HEK293 (cell line): Measurements from ENCODE around the gene TTC12.

Experiments used
- OSR2 ChIP-seq: fragments of 450-650 bp; formaldehyde crosslinking; IDR thresholded peaks from 2 replicates; pipeline ENCODE4 v1.5.1; 2016; ENCODE audit warnings: missing biosample characterization, missing genetic modification characterization
- TCF7L2 ChIP-seq: IDR thresholded peaks from 2 replicates; pipeline ENCODE4 v1.6.1; 2011; ENCODE audit warnings: low read depth, mild to moderate bottlenecking, inconsistent platforms, low read length, moderate library complexity, borderline replicate concordance
- YY1 ChIP-seq: fragments of 450-650 bp; formaldehyde crosslinking; IDR thresholded peaks from 2 replicates; pipeline ENCODE4 v1.5.1; 2018; ENCODE audit warnings: missing biosample characterization, missing genetic modification characterization
- ZNF132 ChIP-seq: fragments of 450-650 bp; formaldehyde crosslinking; IDR thresholded peaks from 2 replicates; pipeline ENCODE4 v1.5.1; 2017; ENCODE audit warnings: missing biosample characterization, missing genetic modification characterization, borderline replicate concordance
- ZNF544 ChIP-seq: fragments of 450-650 bp; formaldehyde crosslinking; IDR thresholded peaks from 2 replicates; pipeline ENCODE4 v1.5.0; 2017; ENCODE audit warnings: missing biosample characterization, missing genetic modification characterization
- ZNF561 ChIP-seq: fragments of 450-650 bp; IDR thresholded peaks from 2 replicates; pipeline ENCODE4 v1.5.1; 2018; ENCODE audit warnings: missing biosample characterization, missing genetic modification characterization, borderline replicate concordance
- ZNF623 ChIP-seq: fragments of 450-650 bp; formaldehyde crosslinking; IDR thresholded peaks from 2 replicates; pipeline ENCODE4 v1.5.1; 2016; ENCODE audit warnings: missing biosample characterization, missing genetic modification characterization
- TF ChIP-seq, protein P1 (sequence below): fragments of 450-650 bp; formaldehyde crosslinking; IDR thresholded peaks from 2 replicates; pipeline ENCODE4 v1.5.1; 2016; ENCODE audit warnings: missing biosample characterization, missing genetic modification characterization
- TF ChIP-seq, protein P2 (sequence below): fragments of 450-650 bp; IDR thresholded peaks from 2 replicates; pipeline ENCODE4 v1.5.1; 2018; ENCODE audit warnings: missing biosample characterization, mild to moderate bottlenecking, missing genetic modification characterization
- TF ChIP-seq, protein P3 (sequence below): fragments of 450-650 bp; formaldehyde crosslinking; IDR thresholded peaks from 2 replicates; pipeline ENCODE4 v1.5.1; 2016; ENCODE audit warnings: missing biosample characterization, missing genetic modification characterization
- TF ChIP-seq, protein P4 (sequence below): fragments of 450-650 bp; formaldehyde crosslinking; IDR thresholded peaks from 2 replicates; pipeline ENCODE4 v1.5.1; 2017; ENCODE audit warnings: missing biosample characterization, missing genetic modification characterization

DNA sequence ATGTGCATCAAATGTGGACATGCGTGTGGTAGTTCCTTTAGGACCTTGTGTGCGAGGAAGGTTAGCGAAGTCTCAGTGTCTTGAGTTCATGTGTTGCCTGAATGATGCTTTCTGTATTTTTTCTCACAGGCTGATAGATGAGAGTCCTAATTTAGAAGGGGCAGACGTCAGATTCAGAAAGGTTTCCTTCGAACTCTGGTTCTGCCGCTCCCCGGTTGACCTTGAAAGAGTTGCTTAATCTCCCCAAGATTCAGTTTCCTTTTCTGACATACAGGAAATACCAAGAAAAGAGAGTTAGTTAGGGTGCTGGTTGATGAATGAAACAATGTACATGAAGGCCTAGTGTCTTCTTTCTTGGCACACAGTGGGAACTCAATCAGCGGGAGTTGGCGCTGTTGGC lies 35.9 kb upstream of the TTC12 start:
- no peak for TF ChIP-seq YY1 (tag by site-specific recombination)
- TF ChIP-seq, protein P1, sequence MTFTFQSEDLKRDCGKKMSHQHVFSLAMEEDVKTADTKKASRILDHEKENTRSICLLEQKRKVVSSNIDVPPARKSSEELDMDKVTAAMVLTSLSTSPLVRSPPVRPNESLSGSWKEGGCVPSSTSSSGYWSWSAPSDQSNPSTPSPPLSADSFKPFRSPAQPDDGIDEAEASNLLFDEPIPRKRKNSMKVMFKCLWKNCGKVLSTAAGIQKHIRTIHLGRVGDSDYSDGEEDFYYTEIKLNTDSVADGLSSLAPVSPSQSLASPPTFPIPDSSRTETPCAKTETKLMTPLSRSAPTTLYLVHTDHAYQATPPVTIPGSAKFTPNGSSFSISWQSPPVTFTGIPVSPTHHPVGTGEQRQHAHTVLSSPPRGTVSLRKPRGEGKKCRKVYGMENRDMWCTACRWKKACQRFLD (tag by site-specific recombination), result no peak
- TF ChIP-seq ZNF623 (tag by site-specific recombination), result no peak
- TF ChIP-seq, protein P2, sequence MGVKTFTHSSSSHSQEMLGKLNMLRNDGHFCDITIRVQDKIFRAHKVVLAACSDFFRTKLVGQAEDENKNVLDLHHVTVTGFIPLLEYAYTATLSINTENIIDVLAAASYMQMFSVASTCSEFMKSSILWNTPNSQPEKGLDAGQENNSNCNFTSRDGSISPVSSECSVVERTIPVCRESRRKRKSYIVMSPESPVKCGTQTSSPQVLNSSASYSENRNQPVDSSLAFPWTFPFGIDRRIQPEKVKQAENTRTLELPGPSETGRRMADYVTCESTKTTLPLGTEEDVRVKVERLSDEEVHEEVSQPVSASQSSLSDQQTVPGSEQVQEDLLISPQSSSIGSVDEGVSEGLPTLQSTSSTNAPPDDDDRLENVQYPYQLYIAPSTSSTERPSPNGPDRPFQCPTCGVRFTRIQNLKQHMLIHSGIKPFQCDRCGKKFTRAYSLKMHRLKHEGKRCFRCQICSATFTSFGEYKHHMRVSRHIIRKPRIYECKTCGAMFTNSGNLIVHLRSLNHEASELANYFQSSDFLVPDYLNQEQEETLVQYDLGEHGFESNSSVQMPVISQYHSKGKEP (tag by site-specific recombination), result no peak
- TF ChIP-seq, protein P3, sequence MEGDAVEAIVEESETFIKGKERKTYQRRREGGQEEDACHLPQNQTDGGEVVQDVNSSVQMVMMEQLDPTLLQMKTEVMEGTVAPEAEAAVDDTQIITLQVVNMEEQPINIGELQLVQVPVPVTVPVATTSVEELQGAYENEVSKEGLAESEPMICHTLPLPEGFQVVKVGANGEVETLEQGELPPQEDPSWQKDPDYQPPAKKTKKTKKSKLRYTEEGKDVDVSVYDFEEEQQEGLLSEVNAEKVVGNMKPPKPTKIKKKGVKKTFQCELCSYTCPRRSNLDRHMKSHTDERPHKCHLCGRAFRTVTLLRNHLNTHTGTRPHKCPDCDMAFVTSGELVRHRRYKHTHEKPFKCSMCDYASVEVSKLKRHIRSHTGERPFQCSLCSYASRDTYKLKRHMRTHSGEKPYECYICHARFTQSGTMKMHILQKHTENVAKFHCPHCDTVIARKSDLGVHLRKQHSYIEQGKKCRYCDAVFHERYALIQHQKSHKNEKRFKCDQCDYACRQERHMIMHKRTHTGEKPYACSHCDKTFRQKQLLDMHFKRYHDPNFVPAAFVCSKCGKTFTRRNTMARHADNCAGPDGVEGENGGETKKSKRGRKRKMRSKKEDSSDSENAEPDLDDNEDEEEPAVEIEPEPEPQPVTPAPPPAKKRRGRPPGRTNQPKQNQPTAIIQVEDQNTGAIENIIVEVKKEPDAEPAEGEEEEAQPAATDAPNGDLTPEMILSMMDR (tag by site-specific recombination), result no peak
- TF ChIP-seq, protein P4, sequence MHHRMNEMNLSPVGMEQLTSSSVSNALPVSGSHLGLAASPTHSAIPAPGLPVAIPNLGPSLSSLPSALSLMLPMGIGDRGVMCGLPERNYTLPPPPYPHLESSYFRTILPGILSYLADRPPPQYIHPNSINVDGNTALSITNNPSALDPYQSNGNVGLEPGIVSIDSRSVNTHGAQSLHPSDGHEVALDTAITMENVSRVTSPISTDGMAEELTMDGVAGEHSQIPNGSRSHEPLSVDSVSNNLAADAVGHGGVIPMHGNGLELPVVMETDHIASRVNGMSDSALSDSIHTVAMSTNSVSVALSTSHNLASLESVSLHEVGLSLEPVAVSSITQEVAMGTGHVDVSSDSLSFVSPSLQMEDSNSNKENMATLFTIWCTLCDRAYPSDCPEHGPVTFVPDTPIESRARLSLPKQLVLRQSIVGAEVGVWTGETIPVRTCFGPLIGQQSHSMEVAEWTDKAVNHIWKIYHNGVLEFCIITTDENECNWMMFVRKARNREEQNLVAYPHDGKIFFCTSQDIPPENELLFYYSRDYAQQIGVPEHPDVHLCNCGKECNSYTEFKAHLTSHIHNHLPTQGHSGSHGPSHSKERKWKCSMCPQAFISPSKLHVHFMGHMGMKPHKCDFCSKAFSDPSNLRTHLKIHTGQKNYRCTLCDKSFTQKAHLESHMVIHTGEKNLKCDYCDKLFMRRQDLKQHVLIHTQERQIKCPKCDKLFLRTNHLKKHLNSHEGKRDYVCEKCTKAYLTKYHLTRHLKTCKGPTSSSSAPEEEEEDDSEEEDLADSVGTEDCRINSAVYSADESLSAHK (tag by site-specific recombination), result no peak
- TF ChIP-seq ZNF132, result no peak
- TF ChIP-seq OSR2, result no peak
- no peak for TF ChIP-seq ZNF544 (tag by site-specific recombination)
- no peak for TF ChIP-seq ZNF561 (tag by site-specific recombination)
- TF ChIP-seq TCF7L2, result no peak
